Transverse colon (tissue), 4 donors: ENCODE measurements around the gene RPTOR. TPM values are rescaled to one million over a fixed set of nuclear protein-coding genes. Genes with fewer than 3 reads are reported as not detected.
A peak's percentile ranks its signal among the peaks of the same experiment; 100 is the strongest.

Experiments used
- DNase-seq: peaks from one replicate; pipeline ENCODE4 v3.0.0-alpha.2; 2019
- H3K27ac ChIP-seq, 4 donors: fragments of 200-600 bp; sonication (generic); 2 replicates each; pipeline ENCODE4 v1.5.1; 2016 to 2018; ENCODE audit warnings: inconsistent platforms in 4 of 4
- H3K27me3 ChIP-seq: fragments of 200-600 bp; sonication (generic); 2 replicates; pipeline ENCODE4 v1.5.1; 2017; ENCODE audit warnings: inconsistent platforms
- H3K36me3 ChIP-seq, 4 donors: fragments of 200-600 bp; sonication (generic); 2 replicates each; pipeline ENCODE4 v1.5.1; 2017 to 2019; ENCODE audit warnings: inconsistent platforms in 4 of 4
- H3K4me1 ChIP-seq, 4 donors: fragments of 200-600 bp; sonication (generic); 2 replicates each; pipeline ENCODE4 v1.5.1; 2017 to 2020; ENCODE audit warnings: inconsistent platforms in 4 of 4
- H3K4me3 ChIP-seq, 4 donors: fragments of 200-600 bp; sonication (generic); 1 replicate in 1 of 4; 2 replicates in 3 of 4; pipeline versions ENCODE4 v1.5.1 to v1.6.1; 2017 to 2019; ENCODE audit warnings: inconsistent platforms in 4 of 4
- H3K9me3 ChIP-seq, 2 donors: fragments of 200-600 bp; sonication (generic); 2 replicates each; pipeline ENCODE4 v1.5.1; 2017 to 2019; ENCODE audit warnings: inconsistent platforms in 2 of 2
- CTCF ChIP-seq, 5 experiments: fragments of 200-600 bp in 3 of 5; fragments of 450-650 bp in 2 of 5; sonication (generic) in 3 of 5; IDR thresholded peaks; 1 replicate in 2 of 5; 2 replicates in 3 of 5; pipeline ENCODE4 v1.5.1; 2016 to 2017; ENCODE audit warnings: antibody characterized with exemption in 5 of 5, inconsistent platforms in 3 of 5, mild to moderate bottlenecking in 2 of 5, moderate library complexity in 1 of 5
- EP300 ChIP-seq: sonication (generic); formaldehyde crosslinking; IDR thresholded peaks from one replicate; pipeline ENCODE4 v1.6.1; 2017; ENCODE audit warnings: antibody characterized with exemption, low read depth
- POLR2A ChIP-seq: fragments of 450-650 bp; IDR thresholded peaks from one replicate; pipeline ENCODE4 v1.6.1; 2016; ENCODE audit warnings: antibody characterized with exemption, mild to moderate bottlenecking, moderate library complexity
- POLR2AphosphoS5 ChIP-seq, 3 donors: sonication (generic); formaldehyde crosslinking; IDR thresholded peaks; one replicate each; pipeline ENCODE4 v1.6.1; 2016; ENCODE audit warnings: antibody characterized with exemption in 3 of 3
- WGBS, 2 donors: methylation state at CpG; one replicate each; pipeline ENCODE4 v1.1.5; 2018; ENCODE audit warnings: low coverage in 1 of 2; 5-methylcytosine and 5-hydroxymethylcytosine counted together
- in situ Hi-C, 4 donors: fragments of 200-750 bp; cut with MboI; loops; one replicate each; pipeline versions ENCODE4 v1.15.0 to v1.15.1; 2017; ENCODE audit warnings: low sequenced_read_pairs in 3 of 4, low pct_ligation_motif_present in 1 of 4, low pct_unique_long_range_greater_than_20kb in 1 of 4
- intact Hi-C: fragments of 100-400 bp; cut with DNase I; formaldehyde crosslinking; loops from one replicate; pipeline ENCODE4 v1.15.1; 2023; ENCODE audit warnings: low total_unique reads
- total RNA-seq, 4 donors: library from RNA; depleted of rRNA; stranded (reverse); fragments of >200 nt; gene quantifications; one replicate each; pipeline ENCODE4 v1.1.0, GENCODE V29; 2016

RPTOR gene
- total RNA-seq, 4 donors from 2014 or later = 28.9 to 79.3 (median 48.0) TPM

- Histone ChIP-seq H3K27ac (no peak overlapping the region), H3K4me1 (peaks cover 11 to 15% (median 14%) of the 10 kb centered on the region in 4 donors), H3K4me3 (no peak overlapping the region), H3K9me3 (no peaks in the 10 kb centered on the region), H3K27me3 (no peaks in the 10 kb centered on the region), H3K36me3 (no peaks in the 10 kb centered on the region)
- whole genome bisulfite sequencing, 2 donors = 71 to 88% methylated on average over 3 to 5 of the region's 5 CpGs
- in situ Hi-C loops = no loop called here
- no peak for DNase-seq
- TF ChIP-seq POLR2A (no peak), POLR2AphosphoS5 (IDR thresholded peaks at IDR 0.05) (no peak), CTCF (IDR thresholded peaks at IDR 0.05) (no peak), EP300 (no peak)
- intact Hi-C loops = no loop called here
Measured at GRCh38 chr17:80955078-80955477, 410.4 kb downstream of the RPTOR start.

DNA sequence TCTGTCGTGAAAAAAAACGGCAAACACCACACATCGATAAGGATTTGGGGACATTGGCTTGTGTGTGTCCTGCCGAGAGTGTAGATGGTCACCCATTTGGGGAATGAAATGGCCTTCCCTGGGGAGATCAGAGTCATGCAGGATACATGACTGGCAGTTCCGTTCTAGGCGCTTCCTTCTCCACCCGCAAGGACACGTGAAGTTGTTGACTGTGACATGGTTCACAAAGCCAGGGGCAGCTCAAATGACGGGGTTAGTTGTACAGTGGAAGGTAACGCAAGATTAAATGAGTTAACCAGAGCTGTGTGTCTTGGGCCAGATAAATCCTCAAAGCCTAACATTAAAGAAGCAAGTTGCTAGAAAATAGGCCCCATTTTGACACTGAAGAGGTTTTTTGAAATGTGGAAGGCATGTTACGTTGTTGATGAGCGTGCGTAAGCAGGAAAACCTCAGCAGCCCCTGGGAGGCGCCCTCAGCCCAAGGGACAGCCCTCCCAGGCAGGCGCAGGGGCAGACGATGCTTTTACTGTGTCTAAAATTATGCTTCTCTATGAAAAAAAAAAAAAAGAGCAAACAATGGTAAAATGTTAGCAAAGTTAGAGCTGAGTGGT, 411.1 kb downstream of the RPTOR start:
- H3K4me1 ChIP-seq = peaks cover 11 to 21% (median 18%) of the 10 kb centered on the region in 4 donors
- no peak for DNase-seq
- H3K36me3 ChIP-seq = no peaks in the 10 kb centered on the region
- WGBS, 2 donors = 79 to 86% methylated on average over 9 to 16 of the region's 16 CpGs
- no peak overlapping the region for H3K27ac ChIP-seq
- H3K27me3 ChIP-seq = no peaks in the 10 kb centered on the region
- no peak for TF ChIP-seq POLR2AphosphoS5 (IDR thresholded peaks at IDR 0.05)
- H3K9me3 ChIP-seq = no peaks in the 10 kb centered on the region
- in situ Hi-C loops = no loop called here
- no peak overlapping the region for H3K4me3 ChIP-seq
- intact Hi-C loops = no loop called here

GRCh38 chr17:80956321-80957190, 411.9 kb downstream of the RPTOR start:
- 88% methylated on average over 26 of the region's 29 CpGs; no CpG with 5 or more reads in 1 of the 2 donors for WGBS, 2 donors
- H3K9me3 ChIP-seq = no peaks in the 10 kb centered on the region
- no peaks in the 10 kb centered on the region for H3K36me3 ChIP-seq
- in situ Hi-C loops = no loop called here
- intact Hi-C loops = no loop called here
- H3K27me3 ChIP-seq = no peaks in the 10 kb centered on the region
- TF ChIP-seq POLR2AphosphoS5 (IDR thresholded peaks at IDR 0.05) (no peak), EP300 (no peak), CTCF (IDR thresholded peaks at IDR 0.05) (no peak), POLR2A (no peak)
- H3K4me3 ChIP-seq = no peak overlapping the region
- H3K27ac ChIP-seq = no peak overlapping the region
- peaks cover 11 to 28% (median 18%) of the 10 kb centered on the region in 4 donors for H3K4me1 ChIP-seq
- no peak for DNase-seq

DNA sequence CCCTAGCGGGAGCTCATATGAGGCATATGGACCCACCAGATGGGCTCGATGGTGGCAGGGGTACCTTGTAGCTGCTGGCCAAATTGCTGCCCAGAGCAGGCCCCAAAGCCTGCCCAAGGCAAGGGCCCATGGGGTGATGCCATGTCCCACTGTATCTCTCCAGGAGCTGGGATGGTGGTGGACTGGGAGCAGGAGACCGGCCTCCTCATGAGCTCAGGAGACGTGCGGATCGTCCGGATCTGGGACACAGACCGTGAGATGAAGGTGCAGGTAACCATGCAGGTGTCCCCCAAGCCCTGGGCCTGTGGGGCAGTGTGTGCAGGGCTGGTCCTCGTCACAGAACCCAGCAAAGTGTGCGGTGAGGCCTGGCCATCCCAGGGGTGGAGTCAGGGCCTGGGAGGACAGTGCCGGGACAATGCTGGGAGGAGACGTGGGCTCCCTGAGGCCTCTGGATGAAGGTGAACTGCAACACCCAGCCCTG, 412.9 kb downstream of the RPTOR start:
- TF ChIP-seq POLR2A (no peak), POLR2AphosphoS5 (IDR thresholded peaks at IDR 0.05) (no peak), CTCF (IDR thresholded peaks at IDR 0.05) (no peak), EP300 (no peak)
- Histone ChIP-seq H3K27ac (peak overlapping the region in 1 of 4 donors; percentile 92), H3K27me3 (no peaks in the 10 kb centered on the region), H3K9me3 (no peaks in the 10 kb centered on the region), H3K36me3 (no peaks in the 10 kb centered on the region), H3K4me3 (no peak overlapping the region), H3K4me1 (peaks cover 11 to 32% (median 18%) of the 10 kb centered on the region in 4 donors)
- DNase-seq = no peak
- intact Hi-C loops = no loop called here
- WGBS, 2 donors = 93% methylated on average over 12 of the region's 12 CpGs; no CpG with 5 or more reads in 1 of the 2 donors
- in situ Hi-C loops = no loop called here
